HepG2 (cell line): ENCODE data around the gene ACSS2. TPM values are rescaled to one million over a fixed set of nuclear protein-coding genes. Genes with fewer than 3 reads are reported as not detected.

Experiments used
- CC2D1A ChIP-seq: sonication (generic); formaldehyde crosslinking; IDR thresholded peaks from 2 replicates; pipeline ENCODE4 v1.8.1; 2023; ENCODE audit warnings: mild to moderate bottlenecking, missing genetic modification reagents
- GPN1 ChIP-seq: sonication (generic); formaldehyde crosslinking; IDR thresholded peaks from 2 replicates; pipeline ENCODE4 v1.5.1; 2020; ENCODE audit warnings: missing genetic modification reagents, borderline replicate concordance
- MATR3 ChIP-seq: sonication (generic); formaldehyde crosslinking; IDR thresholded peaks from 2 replicates; pipeline ENCODE4 v1.4.0; 2020; ENCODE audit warnings: missing genetic modification reagents
- MEIS2 ChIP-seq: sonication (generic); formaldehyde crosslinking; IDR thresholded peaks from 2 replicates; pipeline ENCODE4 v1.9.0; 2021; ENCODE audit warnings: mild to moderate bottlenecking, missing genetic modification reagents
- MLLT10 ChIP-seq: sonication (generic); formaldehyde crosslinking; IDR thresholded peaks from 2 replicates; pipeline ENCODE4 v1.4.0; 2020; ENCODE audit warnings: missing genetic modification reagents
- NFRKB ChIP-seq: fragments of 450-650 bp; IDR thresholded peaks from 2 replicates; pipeline ENCODE4 v1.6.1; 2017
- RELA ChIP-seq: sonication (generic); formaldehyde crosslinking; IDR thresholded peaks from 2 replicates; pipeline ENCODE4 v1.4.0; 2020; ENCODE audit warnings: missing genetic modification reagents
- ZC3H4 ChIP-seq: sonication (generic); formaldehyde crosslinking; IDR thresholded peaks from 2 replicates; pipeline ENCODE4 v1.4.0; 2020; ENCODE audit warnings: missing genetic modification reagents, borderline replicate concordance
- ZKSCAN5 ChIP-seq: sonication (generic); formaldehyde crosslinking; IDR thresholded peaks from 2 replicates; pipeline ENCODE4 v1.5.1; 2020; ENCODE audit warnings: mild to moderate bottlenecking, missing genetic modification reagents
- ZMYM4 ChIP-seq: sonication (generic); formaldehyde crosslinking; IDR thresholded peaks from 2 replicates; pipeline ENCODE4 v1.8.1; 2023; ENCODE audit warnings: mild to moderate bottlenecking, missing genetic modification reagents
- ZNF530 ChIP-seq: sonication (generic); formaldehyde crosslinking; IDR thresholded peaks from 2 replicates; pipeline ENCODE4 v1.5.0; 2020; ENCODE audit warnings: low read depth, mild to moderate bottlenecking, missing genetic modification reagents
- ZNF562 ChIP-seq: sonication (generic); formaldehyde crosslinking; IDR thresholded peaks from 2 replicates; pipeline ENCODE4 v1.8.0; 2022; ENCODE audit warnings: missing genetic modification reagents, borderline replicate concordance
- polyA plus RNA-seq, 8 experiments: library from polyadenylated mRNA; depleted of rRNA in 3 of 8; stranded (reverse) in 7 of 8; unstranded in 1 of 8; fragments of >200 nt; fragmentation: Illumina TruSeq in 4 of 8; extraction: Trizol in 4 of 8; gene quantifications; 2 replicates each; pipeline versions ENCODE4 v1.2.1 to v1.2.3, GENCODE V29; 2011 to 2016; ENCODE audit warnings: low read depth in 4 of 8, missing spikeins in 1 of 8, mixed read lengths in 1 of 8; ENCODE audit not compliant: insufficient read depth in 1 of 8
- total RNA-seq, 5 experiments: library from RNA; depleted of rRNA; stranded (reverse); fragments of >200 nt; fragmentation: Illumina TruSeq; extraction: Trizol; gene quantifications; 2 replicates each; pipeline ENCODE4 v1.2.3, GENCODE V29; 2016; ENCODE audit warnings: low read depth in 1 of 5
- TF ChIP-seq, protein P1 (sequence below), 2 experiments: sonication (generic) in 1 of 2; formaldehyde crosslinking in 1 of 2; IDR thresholded peaks; 2 replicates each; pipeline versions ENCODE4 v1.6.1 to v1.9.0; 2014 to 2022; ENCODE audit warnings: antibody characterized with exemption in 1 of 2, borderline replicate concordance in 1 of 2, inconsistent platforms in 1 of 2, low read depth in 1 of 2, missing genetic modification reagents in 1 of 2
- TF ChIP-seq, protein P2 (sequence below): sonication (generic); formaldehyde crosslinking; IDR thresholded peaks from 2 replicates; pipeline ENCODE4 v1.4.0; 2020; ENCODE audit warnings: missing genetic modification reagents, borderline replicate concordance
- TF ChIP-seq, protein P3 (sequence below): sonication (generic); formaldehyde crosslinking; IDR thresholded peaks from 2 replicates; pipeline ENCODE4 v1.4.0; 2020; ENCODE audit warnings: mild to moderate bottlenecking, low read depth, missing genetic modification reagents
- TF ChIP-seq, protein P4 (sequence below): sonication (generic); formaldehyde crosslinking; IDR thresholded peaks from 2 replicates; pipeline ENCODE4 v1.4.0; 2020; ENCODE audit warnings: mild to moderate bottlenecking, missing genetic modification reagents, borderline replicate concordance
- TF ChIP-seq, protein P5 (sequence below): sonication (generic); formaldehyde crosslinking; IDR thresholded peaks from 2 replicates; pipeline ENCODE4 v1.9.0; 2021; ENCODE audit warnings: missing genetic modification reagents, borderline replicate concordance

Gene ACSS2
- total and polyA plus RNA-seq, 2 of the 13 experiments (the other 11 are each of a cell fraction or from before 2014, with no cell fraction given): 72.8 to 89.7 TPM

DNA sequence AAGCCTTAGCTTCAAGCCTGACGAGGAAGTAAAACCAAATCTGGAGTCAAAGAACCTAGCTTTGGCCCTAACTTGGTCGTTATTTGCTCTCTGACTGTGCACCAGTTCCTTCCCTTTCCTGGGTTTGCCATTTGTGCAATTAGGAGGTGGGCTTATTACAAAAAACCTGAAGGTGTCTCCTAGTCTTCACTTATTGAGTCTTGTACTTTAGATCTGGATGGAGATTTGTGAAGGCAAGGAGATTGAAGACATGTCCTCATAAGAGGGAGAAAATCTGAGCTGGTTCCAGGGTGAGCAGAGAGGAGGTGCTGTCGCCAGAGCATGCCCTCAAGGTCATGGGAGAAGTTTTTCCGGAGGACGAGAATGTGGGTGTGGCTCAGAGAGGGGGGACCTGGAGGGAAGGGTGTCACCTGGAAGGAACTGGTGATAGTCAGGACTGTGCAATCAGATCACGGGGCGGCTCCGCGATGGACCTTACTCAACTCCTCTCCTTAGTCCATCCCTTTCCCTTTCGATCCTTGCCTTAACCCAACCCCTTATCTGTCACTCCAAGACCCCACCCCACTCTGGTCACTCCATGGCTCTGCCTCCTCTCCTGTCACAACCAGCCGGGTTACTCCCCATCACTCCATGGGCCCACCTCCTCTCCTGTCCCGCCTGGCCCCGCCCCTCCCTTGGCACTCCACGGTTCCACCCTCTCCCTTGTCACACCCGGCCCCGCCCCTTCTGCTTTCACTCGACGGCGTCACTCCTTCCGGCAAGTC, 588 bp upstream of the ACSS2 start (continued):
- TF ChIP-seq, protein P1, sequence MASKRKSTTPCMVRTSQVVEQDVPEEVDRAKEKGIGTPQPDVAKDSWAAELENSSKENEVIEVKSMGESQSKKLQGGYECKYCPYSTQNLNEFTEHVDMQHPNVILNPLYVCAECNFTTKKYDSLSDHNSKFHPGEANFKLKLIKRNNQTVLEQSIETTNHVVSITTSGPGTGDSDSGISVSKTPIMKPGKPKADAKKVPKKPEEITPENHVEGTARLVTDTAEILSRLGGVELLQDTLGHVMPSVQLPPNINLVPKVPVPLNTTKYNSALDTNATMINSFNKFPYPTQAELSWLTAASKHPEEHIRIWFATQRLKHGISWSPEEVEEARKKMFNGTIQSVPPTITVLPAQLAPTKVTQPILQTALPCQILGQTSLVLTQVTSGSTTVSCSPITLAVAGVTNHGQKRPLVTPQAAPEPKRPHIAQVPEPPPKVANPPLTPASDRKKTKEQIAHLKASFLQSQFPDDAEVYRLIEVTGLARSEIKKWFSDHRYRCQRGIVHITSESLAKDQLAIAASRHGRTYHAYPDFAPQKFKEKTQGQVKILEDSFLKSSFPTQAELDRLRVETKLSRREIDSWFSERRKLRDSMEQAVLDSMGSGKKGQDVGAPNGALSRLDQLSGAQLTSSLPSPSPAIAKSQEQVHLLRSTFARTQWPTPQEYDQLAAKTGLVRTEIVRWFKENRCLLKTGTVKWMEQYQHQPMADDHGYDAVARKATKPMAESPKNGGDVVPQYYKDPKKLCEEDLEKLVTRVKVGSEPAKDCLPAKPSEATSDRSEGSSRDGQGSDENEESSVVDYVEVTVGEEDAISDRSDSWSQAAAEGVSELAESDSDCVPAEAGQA (IDR thresholded peaks at IDR 0.05; ENCODE audit: low read depth): no peak
- TF ChIP-seq, protein P1 (CRISPR knock-in tag; IDR thresholded peaks at IDR 0.05; ENCODE audit: borderline replicate concordance): no peak
- no peak for TF ChIP-seq ZKSCAN5
- TF ChIP-seq, protein P2, sequence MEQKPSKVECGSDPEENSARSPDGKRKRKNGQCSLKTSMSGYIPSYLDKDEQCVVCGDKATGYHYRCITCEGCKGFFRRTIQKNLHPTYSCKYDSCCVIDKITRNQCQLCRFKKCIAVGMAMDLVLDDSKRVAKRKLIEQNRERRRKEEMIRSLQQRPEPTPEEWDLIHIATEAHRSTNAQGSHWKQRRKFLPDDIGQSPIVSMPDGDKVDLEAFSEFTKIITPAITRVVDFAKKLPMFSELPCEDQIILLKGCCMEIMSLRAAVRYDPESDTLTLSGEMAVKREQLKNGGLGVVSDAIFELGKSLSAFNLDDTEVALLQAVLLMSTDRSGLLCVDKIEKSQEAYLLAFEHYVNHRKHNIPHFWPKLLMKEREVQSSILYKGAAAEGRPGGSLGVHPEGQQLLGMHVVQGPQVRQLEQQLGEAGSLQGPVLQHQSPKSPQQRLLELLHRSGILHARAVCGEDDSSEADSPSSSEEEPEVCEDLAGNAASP (CRISPR knock-in tag): peak; percentile 52; the same call in 1 of the 2 replicates
- TF ChIP-seq, protein P3, sequence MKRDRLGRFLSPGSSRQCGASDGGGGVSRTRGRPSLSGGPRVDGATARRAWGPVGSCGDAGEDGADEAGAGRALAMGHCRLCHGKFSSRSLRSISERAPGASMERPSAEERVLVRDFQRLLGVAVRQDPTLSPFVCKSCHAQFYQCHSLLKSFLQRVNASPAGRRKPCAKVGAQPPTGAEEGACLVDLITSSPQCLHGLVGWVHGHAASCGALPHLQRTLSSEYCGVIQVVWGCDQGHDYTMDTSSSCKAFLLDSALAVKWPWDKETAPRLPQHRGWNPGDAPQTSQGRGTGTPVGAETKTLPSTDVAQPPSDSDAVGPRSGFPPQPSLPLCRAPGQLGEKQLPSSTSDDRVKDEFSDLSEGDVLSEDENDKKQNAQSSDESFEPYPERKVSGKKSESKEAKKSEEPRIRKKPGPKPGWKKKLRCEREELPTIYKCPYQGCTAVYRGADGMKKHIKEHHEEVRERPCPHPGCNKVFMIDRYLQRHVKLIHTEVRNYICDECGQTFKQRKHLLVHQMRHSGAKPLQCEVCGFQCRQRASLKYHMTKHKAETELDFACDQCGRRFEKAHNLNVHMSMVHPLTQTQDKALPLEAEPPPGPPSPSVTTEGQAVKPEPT: no peak
- peak; percentile 56 for TF ChIP-seq ZMYM4
- no peak for TF ChIP-seq CC2D1A (CRISPR knock-in tag)
- TF ChIP-seq MATR3 (CRISPR knock-in tag): no peak
- TF ChIP-seq, protein P4, sequence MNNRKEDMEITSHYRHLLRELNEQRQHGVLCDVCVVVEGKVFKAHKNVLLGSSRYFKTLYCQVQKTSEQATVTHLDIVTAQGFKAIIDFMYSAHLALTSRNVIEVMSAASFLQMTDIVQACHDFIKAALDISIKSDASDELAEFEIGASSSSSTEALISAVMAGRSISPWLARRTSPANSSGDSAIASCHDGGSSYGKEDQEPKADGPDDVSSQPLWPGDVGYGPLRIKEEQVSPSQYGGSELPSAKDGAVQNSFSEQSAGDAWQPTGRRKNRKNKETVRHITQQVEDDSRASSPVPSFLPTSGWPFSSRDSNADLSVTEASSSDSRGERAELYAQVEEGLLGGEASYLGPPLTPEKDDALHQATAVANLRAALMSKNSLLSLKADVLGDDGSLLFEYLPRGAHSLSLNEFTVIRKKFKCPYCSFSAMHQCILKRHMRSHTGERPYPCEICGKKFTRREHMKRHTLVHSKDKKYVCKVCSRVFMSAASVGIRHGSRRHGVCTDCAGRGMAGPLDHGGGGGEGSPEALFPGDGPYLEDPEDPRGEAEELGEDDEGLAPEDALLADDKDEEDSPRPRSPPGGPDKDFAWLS (CRISPR knock-in tag): no peak
- TF ChIP-seq, protein P5, sequence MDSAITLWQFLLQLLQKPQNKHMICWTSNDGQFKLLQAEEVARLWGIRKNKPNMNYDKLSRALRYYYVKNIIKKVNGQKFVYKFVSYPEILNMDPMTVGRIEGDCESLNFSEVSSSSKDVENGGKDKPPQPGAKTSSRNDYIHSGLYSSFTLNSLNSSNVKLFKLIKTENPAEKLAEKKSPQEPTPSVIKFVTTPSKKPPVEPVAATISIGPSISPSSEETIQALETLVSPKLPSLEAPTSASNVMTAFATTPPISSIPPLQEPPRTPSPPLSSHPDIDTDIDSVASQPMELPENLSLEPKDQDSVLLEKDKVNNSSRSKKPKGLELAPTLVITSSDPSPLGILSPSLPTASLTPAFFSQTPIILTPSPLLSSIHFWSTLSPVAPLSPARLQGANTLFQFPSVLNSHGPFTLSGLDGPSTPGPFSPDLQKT: no peak
- no peak for TF ChIP-seq RELA (CRISPR knock-in tag)
- no peak for TF ChIP-seq GPN1 (CRISPR knock-in tag)
- no peak for TF ChIP-seq ZNF530
- no peak for TF ChIP-seq NFRKB
- TF ChIP-seq MEIS2 (CRISPR knock-in tag): peak; percentile 84
- TF ChIP-seq ZNF562 (CRISPR knock-in tag): no peak
- no peak for TF ChIP-seq ZC3H4 (CRISPR knock-in tag)
- no peak for TF ChIP-seq MLLT10 (CRISPR knock-in tag)
